Gastroesophageal sphincter (tissue), 3 donors: ENCODE data around the gene POLQ.

Source experiments
- CTCF ChIP-seq, 4 experiments: fragments of 200-600 bp in 2 of 4; fragments of 450-650 bp in 2 of 4; sonication (generic) in 1 of 4; IDR thresholded peaks; one replicate each; pipeline ENCODE4 v1.5.1; 2017 to 2019; ENCODE audit warnings: antibody characterized with exemption in 4 of 4, mild to moderate bottlenecking in 2 of 4, moderate library complexity in 2 of 4
- POLR2A ChIP-seq, 2 donors: fragments of 450-650 bp; IDR thresholded peaks; one replicate each; pipeline ENCODE4 v1.6.1; 2017; ENCODE audit warnings: antibody characterized with exemption in 2 of 2, mild to moderate bottlenecking in 2 of 2, moderate library complexity in 1 of 2
- POLR2AphosphoS5 ChIP-seq: sonication (generic); formaldehyde crosslinking; IDR thresholded peaks from one replicate; pipeline ENCODE4 v1.6.1; 2017; ENCODE audit warnings: antibody characterized with exemption

GRCh38 chr3:121399820-121400219 is 146.0 kb downstream of the POLQ start:
- no peak for TF ChIP-seq CTCF (IDR thresholded peaks at IDR 0.05)
- no peak for TF ChIP-seq POLR2A (IDR thresholded peaks at IDR 0.05)
- no peak for TF ChIP-seq POLR2AphosphoS5
